SKM-1 (cell line): Measurements from ENCODE around the gene EPHA4.

ENCODE experiments used
- DNase-seq: peaks from one replicate; lab custom pipeline; 2025; ENCODE audit not compliant: unreplicated experiment; lab: John Stamatoyannopoulos, UW

Gene EPHA4

GRCh38 chr2:221410487-221410886 is 161.6 kb downstream of the EPHA4 start:
- DNase-seq, result no peak

GRCh38 chr2:221407765-221408164 is 164.3 kb downstream of the EPHA4 start:
- DNase-seq, result no peak

DNA sequence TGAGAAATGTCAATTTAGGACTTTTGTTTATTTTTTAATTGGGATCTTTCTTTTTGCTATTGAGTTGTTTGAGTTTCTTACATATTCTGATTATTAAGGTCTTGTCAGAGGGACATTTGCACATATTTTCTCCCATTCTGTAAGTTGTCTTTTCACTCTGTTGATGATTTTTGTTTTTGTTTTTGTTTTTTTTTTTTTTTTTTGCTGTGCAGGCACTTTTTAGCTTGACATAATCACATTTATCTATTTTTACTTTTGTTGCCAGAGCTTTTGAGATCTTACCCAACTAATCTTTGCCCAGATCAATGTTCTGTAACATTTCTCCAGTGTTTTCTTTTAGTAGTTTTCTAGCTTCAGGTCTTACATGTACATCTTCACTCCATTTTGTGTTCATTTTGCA is 166.6 kb downstream of the EPHA4 start:
- no peak for DNase-seq

- no peak for DNase-seq
These were observed 170.0 kb downstream of the EPHA4 start for GRCh38 chr2:221402072-221402471.

DNA sequence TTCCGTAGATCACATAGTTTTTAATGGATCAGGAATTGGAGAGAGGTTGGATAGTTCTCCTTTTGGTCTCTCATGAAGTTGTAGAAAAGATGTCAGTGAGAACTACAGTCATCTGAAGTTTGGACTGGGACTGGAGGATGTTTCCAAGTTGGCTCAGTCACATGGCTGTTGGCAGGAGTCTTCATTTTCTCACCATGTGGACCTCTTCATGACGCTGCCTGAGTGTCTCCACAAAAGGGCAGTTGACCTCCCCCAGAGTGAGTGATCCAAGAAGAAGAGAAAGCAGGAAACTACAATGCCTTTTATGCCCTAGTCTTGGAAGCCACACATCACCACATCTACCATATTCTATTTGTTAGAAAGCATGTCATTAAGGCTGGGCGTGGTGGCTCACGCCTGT is 171.7 kb downstream of the EPHA4 start:
- no peak for DNase-seq

- DNase-seq, result no peak
These were observed 172.9 kb downstream of the EPHA4 start for GRCh38 chr2:221399183-221399582.

GRCh38 chr2:221397187-221397586 is 174.9 kb downstream of the EPHA4 start:
- DNase-seq, result no peak

DNA sequence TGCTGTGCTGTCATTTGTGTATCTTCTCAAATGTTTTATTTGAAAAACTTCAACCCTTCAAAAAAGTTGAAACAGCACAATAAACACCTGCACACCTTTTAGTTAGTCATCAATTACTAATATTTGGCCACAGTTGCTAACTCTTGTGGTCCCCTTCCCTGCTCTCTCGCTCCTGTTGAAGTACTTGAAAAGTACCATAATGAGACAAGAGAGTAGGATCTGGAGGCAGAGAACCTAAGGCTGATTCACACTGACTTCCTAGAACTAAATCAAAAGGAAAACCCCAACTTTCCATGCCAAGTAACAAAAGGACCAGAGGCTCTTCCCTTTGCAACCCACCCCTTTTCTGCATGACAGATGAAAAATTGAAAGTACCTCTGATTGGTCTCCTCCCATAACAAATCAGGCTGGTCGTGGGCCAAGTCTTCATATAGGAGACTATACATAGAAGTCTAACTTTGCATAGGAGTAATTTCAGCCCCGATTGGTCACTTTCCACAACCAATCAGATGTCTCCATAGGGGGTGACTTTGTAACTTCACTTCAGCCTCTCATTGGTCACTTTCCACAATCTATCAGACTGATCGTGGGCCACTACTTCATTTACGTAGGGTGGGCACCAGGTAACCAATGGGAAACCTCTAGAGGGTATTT is 179.7 kb downstream of the EPHA4 start:
- no peak for DNase-seq

GRCh38 chr2:221390878-221391277 is 181.2 kb downstream of the EPHA4 start:
- no peak for DNase-seq

- DNase-seq, result no peak
These were observed 182.2 kb downstream of the EPHA4 start for GRCh38 chr2:221389904-221390303.

DNA sequence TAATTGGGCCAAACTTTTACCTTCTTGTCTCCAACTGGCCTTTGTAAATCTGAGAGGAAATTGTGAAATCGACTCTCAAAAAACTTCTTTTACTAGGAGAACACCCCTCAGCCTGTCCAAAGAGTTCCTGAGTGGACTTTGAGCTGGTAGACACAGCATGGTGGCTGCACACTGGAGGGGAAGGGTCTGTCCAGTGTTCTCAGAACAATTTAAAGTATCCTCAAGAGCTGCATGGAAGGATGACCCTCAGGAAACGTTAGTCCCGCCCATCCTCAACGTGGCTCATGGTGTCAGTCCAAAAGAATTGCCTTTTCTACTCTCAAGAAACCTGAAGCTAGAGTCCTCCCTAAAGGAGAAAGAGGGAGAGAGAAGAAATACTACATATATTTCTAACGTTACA is 182.7 kb downstream of the EPHA4 start:
- DNase-seq, result no peak

GRCh38 chr2:221388891-221389290 is 183.2 kb downstream of the EPHA4 start:
- no peak for DNase-seq

DNA sequence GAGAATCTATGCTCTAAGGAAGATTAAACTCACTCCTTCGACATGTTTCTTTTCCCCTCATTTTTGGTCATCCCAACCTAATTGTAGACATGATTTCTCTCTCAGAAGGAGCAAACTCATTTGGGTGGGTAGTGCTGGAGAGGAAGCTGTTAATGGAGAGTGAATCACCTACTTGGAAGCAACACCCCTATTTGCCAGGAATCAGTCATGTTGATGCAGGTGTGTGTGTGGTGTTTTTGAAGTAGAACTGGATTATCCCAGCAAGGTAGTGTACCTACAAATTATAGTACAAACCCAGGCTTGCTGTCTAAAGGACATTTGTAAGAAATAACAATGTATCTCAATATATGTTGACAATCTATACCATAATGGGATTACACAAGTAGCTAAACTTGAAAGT is 186.4 kb downstream of the EPHA4 start:
- no peak for DNase-seq

GRCh38 chr2:221381928-221382488 is 190.1 kb downstream of the EPHA4 start:
- DNase-seq, result no peak

DNA sequence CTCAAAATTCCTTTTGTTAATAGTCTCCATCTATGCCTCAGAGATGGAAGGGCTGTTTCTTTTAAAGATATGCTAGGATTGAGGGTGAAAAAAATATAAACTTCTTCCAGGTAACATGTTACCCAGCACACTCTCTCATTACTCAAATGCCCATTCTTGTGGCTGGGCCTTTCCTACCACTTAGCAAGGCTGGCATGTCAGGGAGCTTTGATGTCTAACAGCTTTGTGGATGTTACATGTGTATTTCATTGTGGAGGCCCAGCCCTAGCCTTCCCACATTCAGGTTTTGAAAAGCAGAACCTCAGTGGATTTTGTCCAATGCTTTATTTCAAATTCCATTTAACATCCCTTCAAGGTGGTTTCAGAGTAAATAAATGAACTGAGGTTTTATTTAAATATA is 191.4 kb downstream of the EPHA4 start:
- no peak for DNase-seq

GRCh38 chr2:221380062-221380461 is 192.0 kb downstream of the EPHA4 start:
- DNase-seq, result no peak

DNA sequence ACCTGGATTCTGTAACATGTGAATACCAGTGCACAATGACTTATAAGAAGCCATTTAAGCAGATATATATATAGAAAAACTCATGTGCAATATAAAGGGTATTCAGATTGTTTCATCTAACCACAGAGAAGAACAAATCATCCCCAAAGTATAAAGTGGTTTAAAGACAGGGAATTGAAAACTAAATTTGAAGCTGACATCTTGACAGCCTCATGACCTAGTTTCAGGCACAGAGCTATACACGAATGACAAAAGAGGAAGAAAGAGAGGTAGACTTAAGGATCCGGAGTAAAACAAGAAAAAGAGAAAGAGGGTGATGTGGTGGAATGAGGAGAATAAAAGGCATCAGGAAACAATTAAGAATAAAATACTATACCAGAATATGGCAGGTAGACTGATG is 194.5 kb downstream of the EPHA4 start:
- DNase-seq, result no peak

GRCh38 chr2:221377066-221377465 is 195.0 kb downstream of the EPHA4 start:
- no peak for DNase-seq

DNA sequence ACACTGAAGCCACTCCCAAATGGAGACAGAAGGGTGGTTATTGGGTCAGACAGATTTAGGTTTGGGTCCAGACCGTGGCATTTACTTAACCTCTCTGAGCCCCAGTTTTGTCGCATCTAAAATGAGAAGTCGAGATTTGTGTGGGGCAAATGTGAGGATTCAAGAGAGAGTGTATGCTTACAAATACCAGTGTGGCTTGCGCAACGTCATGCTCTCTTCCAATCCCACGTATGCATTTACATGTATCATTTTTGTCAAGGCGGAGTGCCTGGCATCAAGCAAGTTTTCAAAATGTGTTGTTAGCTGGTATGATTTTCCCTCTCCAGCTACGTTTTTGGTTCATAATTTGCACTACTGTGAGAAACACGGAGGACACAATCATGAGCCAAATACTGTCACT is 197.9 kb downstream of the EPHA4 start:
- no peak for DNase-seq

GRCh38 chr2:221372907-221373306 is 199.2 kb downstream of the EPHA4 start:
- DNase-seq, result no peak

DNA sequence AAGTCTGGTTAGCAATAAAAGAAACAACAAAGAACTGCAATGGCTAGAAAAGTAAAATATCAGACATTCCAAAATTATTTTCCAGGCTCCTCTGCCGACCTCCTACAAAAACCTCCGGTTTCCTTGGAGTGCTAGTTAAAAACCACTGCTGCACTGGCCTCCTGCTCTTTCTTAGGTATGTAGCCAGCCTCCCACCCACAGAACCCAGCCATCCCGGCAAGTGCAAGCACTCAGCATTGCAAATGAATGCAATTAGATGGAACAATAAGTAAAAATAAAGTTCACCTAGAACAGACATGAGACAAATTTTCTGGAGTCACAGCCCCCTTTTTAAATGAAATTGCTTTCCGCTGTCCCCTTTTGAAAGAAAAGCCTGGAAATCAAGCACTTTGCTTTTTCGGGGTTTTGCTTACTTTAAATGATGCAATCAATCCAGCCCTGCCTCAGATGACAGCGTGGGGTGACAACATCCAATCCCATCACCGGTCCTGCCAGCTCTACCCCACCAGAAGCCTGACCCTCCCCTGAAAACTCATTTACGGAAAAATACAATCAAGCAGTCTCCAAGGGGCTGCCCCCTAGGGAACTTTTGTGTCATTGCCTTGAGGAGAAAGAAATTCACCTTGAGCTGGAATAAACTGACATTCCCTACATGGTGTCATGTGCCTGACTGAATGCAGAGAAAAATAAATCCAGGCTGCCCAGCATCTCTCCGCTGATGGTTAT is 199.8 kb downstream of the EPHA4 start:
- DNase-seq, result no peak

DNA sequence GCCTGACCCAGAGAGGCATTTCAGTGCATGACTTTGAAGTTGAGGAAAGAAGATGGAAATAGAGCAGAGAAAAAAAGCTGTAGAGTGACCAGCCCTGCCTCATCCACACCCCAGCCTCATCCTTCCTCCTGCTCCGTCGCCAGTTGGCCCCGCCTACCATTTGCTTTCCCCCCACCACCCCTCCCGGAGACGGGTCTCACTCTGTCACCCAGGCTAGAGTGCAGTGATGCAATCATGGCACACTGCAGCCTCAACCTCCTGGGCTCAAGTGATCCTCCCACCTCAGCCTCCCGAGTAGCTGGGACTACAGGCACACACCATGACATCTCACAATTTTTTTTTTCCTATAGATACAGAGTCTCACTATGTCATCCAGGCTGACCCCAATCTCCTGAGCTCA is 200.8 kb downstream of the EPHA4 start:
- DNase-seq, result no peak

- DNase-seq, result no peak
These were observed 201.3 kb downstream of the EPHA4 start for GRCh38 chr2:221370857-221371211.
